ENCODE measurements around the gene FAM50A. TPM values are rescaled to one million over a fixed set of nuclear protein-coding genes. Genes with fewer than 3 reads are reported as not detected.

FAM50A gene
- total RNA-seq, 1 experiment from 2014 or later = 82.1 TPM

DNA sequence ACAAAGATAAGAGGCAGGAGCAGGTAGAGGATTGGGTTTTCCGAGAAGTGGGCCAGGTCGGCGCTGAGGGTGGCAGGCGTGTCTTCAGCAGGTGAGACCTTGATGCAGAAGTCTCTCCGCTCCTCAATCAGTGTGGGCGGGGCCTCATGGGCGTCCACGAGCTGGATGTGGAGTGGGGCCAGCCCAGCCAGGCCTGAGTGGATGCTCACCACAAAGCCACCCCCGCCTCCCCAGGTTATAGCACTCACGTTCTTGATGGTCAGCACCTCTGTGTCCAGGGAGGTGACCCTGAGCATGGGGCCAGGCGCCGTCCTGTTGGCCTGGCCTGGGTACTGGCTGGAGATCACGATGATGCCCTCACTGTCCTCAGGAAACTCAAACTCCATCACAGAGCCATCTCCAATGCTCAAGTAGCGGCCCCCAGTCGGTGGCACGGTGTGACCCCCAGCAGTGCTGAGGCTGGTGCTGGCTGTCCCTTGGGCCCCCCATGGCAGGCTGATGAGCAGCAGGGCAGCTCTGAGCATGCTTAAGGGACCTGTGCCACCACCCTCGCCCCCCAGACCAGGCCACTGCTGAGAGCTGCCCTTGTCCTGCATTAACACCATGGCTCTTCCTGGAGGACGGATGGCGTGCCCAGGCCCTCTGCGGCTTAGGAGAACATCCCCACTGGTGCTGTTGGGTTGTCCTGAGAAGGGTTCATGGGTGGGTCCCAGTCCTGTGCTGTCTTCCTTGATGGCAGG is 44.6 kb downstream of the FAM50A start:
- Histone ChIP-seq H3K4me1 (replicated peaks; ENCODE audit: insufficient read depth) (peaks cover 30% of the 10 kb centered on the region), H3K9me2 (ENCODE audit: insufficient read depth) (no peaks in the 10 kb centered on the region), H3K9me3 (ENCODE audit: insufficient read depth, low read depth) (no peaks in the 10 kb centered on the region), H2AFZ (no peak overlapping the region), H4K20me1 (ENCODE audit: insufficient read depth) (no peaks in the 10 kb centered on the region), H3K36me3 (ENCODE audit: low read depth) (no peaks in the 10 kb centered on the region), H3K79me2 (ENCODE audit: low read depth) (peaks cover 14% of the 10 kb centered on the region), H3F3A (ENCODE audit: insufficient read depth, low read depth) (peaks cover 9% of the 10 kb centered on the region; the same call in 1 of the 2 replicates), H3K4me3 (no peak overlapping the region), H3K27me3 (ENCODE audit: insufficient read depth, low read depth) (no peaks in the 10 kb centered on the region), H3K27ac (no peak overlapping the region), H3K4me2 (0 out of 2 replicates have a peak overlapping the region, but pooled peaks have one; percentile 91)
- CTCF ChIA-PET = no interaction called here
- no peak for DNase-seq
- POLR2A ChIA-PET (ENCODE audit: unreplicated experiment) = no interaction called here
- no peak for TF ChIP-seq EZH2 (IDR thresholded peaks at IDR 0.05; ENCODE audit: low read depth)
- TF ChIP-seq, protein P1, sequence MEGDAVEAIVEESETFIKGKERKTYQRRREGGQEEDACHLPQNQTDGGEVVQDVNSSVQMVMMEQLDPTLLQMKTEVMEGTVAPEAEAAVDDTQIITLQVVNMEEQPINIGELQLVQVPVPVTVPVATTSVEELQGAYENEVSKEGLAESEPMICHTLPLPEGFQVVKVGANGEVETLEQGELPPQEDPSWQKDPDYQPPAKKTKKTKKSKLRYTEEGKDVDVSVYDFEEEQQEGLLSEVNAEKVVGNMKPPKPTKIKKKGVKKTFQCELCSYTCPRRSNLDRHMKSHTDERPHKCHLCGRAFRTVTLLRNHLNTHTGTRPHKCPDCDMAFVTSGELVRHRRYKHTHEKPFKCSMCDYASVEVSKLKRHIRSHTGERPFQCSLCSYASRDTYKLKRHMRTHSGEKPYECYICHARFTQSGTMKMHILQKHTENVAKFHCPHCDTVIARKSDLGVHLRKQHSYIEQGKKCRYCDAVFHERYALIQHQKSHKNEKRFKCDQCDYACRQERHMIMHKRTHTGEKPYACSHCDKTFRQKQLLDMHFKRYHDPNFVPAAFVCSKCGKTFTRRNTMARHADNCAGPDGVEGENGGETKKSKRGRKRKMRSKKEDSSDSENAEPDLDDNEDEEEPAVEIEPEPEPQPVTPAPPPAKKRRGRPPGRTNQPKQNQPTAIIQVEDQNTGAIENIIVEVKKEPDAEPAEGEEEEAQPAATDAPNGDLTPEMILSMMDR (conservative IDR thresholded peaks at IDR 0.05) = no peak
- no TSS peak for BruUV-seq (replicated peaks)
- intact Hi-C loops (cut with micrococcal nuclease; ENCODE audit: unreplicated experiment) = loop anchor here (5.0 kb wide), 1 partner anchor 91 kb away; the partner anchor contains the start of gene RPL10

DNA sequence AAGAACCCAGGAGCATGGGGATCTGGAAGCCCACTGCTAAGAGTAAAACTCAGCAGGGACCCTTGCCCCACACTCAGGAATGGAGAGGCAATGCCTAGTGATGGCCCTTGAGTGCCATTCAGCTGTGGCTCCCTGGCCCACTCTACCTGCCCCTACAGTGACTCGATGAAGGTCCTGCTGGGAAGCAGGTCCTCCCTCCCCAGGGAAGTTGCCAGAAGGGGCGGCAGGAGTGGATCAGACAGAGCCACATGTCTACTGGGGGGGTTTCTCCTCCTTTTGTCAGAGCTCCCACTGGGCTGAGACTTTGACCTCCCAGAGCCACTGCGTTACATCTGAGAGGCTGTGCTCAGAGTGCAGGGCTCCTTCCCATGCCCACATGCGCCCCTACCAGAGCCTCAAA is 45.2 kb downstream of the FAM50A start:
- intact Hi-C loops (cut with micrococcal nuclease; ENCODE audit: unreplicated experiment) = loop anchor here (5.0 kb wide), 1 partner anchor 92 kb away; the partner anchor contains the start of gene RPL10
- Histone ChIP-seq H4K20me1 (ENCODE audit: insufficient read depth) (no peaks in the 10 kb centered on the region), H3K9me2 (ENCODE audit: insufficient read depth) (no peaks in the 10 kb centered on the region), H3K4me3 (peak overlapping the region; percentile 65; the same call in 1 of the 2 replicates), H3K27ac (no peak overlapping the region), H3K27me3 (ENCODE audit: insufficient read depth, low read depth) (no peaks in the 10 kb centered on the region), H3F3A (ENCODE audit: insufficient read depth, low read depth) (peaks cover 9% of the 10 kb centered on the region; the same call in 1 of the 2 replicates), H2AFZ (no peak overlapping the region), H3K79me2 (ENCODE audit: low read depth) (peaks cover 14% of the 10 kb centered on the region), H3K4me2 (peak overlapping the region; percentile 91), H3K4me1 (replicated peaks; ENCODE audit: insufficient read depth) (peaks cover 27% of the 10 kb centered on the region), H3K36me3 (ENCODE audit: low read depth) (no peaks in the 10 kb centered on the region), H3K9me3 (ENCODE audit: insufficient read depth, low read depth) (no peaks in the 10 kb centered on the region)
- TF ChIP-seq, protein P1 (conservative IDR thresholded peaks at IDR 0.05) = no peak
- TF ChIP-seq EZH2 (IDR thresholded peaks at IDR 0.05; ENCODE audit: low read depth) = no peak
- BruUV-seq (replicated peaks) = no TSS peak
- ChIA-PET POLR2A (ENCODE audit: unreplicated experiment) (interaction anchor here (0.6 to 1.9 kb wide), 3 partner anchors 53 to 118 kb away, joined by 4 to 14 read pairs (median 9); no protein-coding TSS in a partner anchor), CTCF (no interaction called here)
- no peak for DNase-seq

DNA sequence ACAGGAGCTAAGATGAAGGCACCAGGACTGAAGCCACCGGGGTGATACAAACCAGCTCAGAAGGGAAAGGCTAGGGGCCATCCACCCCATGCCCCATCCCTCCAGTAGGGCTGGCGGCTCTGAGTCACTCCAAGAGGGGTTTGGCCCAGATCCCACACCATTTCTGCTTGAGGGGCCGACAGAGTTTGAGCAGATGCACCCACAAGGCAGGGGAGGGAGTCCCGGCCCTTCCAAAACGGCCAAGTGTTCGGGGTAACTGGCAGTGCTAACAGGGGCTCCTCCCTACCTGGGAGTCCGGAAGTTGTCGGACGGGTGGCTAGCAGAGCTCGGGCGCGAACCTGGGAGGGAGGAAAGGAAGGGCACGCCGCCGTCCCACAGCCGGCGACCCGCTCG is 46.1 kb downstream of the FAM50A start:
- peak overlapping the region; percentile 65 for H3K4me3 ChIP-seq
- DNase-seq = no peak
- no TSS peak for BruUV-seq (replicated peaks)
- TF ChIP-seq, protein P1 (conservative IDR thresholded peaks at IDR 0.05) = no peak
- no peak for TF ChIP-seq EZH2 (IDR thresholded peaks at IDR 0.05; ENCODE audit: low read depth)
- CTCF ChIA-PET = interaction anchor here (1.2 kb wide), 1 partner anchor 116 kb away, joined by 8 read pairs; the partner anchor contains the start of gene FLNA
- H3F3A ChIP-seq (ENCODE audit: insufficient read depth, low read depth) = peaks cover 9% of the 10 kb centered on the region; the same call in 1 of the 2 replicates
- no peaks in the 10 kb centered on the region for H3K9me2 ChIP-seq (ENCODE audit: insufficient read depth)
- no peaks in the 10 kb centered on the region for H4K20me1 ChIP-seq (ENCODE audit: insufficient read depth)
- H3K9me3 ChIP-seq (ENCODE audit: insufficient read depth, low read depth) = no peaks in the 10 kb centered on the region
- no peaks in the 10 kb centered on the region for H3K36me3 ChIP-seq (ENCODE audit: low read depth)
- peak overlapping the region; percentile 59 for H2AFZ ChIP-seq
- POLR2A ChIA-PET (ENCODE audit: unreplicated experiment) = interaction anchor here (0.6 to 1.9 kb wide), 15 partner anchors 10 to 533 kb away, joined by 3 to 14 read pairs (median 5); partner anchors contain the start of gene FAM3A
- peaks cover 8% of the 10 kb centered on the region for H3K79me2 ChIP-seq (ENCODE audit: low read depth)
- peaks cover 19% of the 10 kb centered on the region for H3K4me1 ChIP-seq (replicated peaks; ENCODE audit: insufficient read depth)
- no peak overlapping the region for H3K27ac ChIP-seq
- no peaks in the 10 kb centered on the region for H3K27me3 ChIP-seq (ENCODE audit: insufficient read depth, low read depth)
- intact Hi-C loops (cut with micrococcal nuclease; ENCODE audit: unreplicated experiment) = loop anchor here (1.0 to 2.0 kb wide), 3 partner anchors 26 to 81 kb away; partner anchors contain the start of genes DNASE1L1 and FAM3A
- peak overlapping the region; percentile 91 for H3K4me2 ChIP-seq
